LNCaP clone FGC (cell line): ENCODE measurements around the gene ATXN7L1.
A peak's percentile ranks its signal among the peaks of the same experiment; 100 is the strongest.

Source experiments
- DNase-seq: peaks from one replicate; pipeline ENCODE4 v3.0.0-alpha.2; 2011; ENCODE audit warnings: low read depth
- H3K4me3 ChIP-seq: 2 replicates; pipeline ENCODE4 v1.5.1; 2011; ENCODE audit warnings: mild to moderate bottlenecking, low read depth, low read length, control low read depth
- CTCF ChIP-seq: IDR thresholded peaks from 2 replicates; pipeline ENCODE4 v1.5.1; 2012; ENCODE audit warnings: mild to moderate bottlenecking; ENCODE audit not compliant: control insufficient read depth, insufficient read depth; ENCODE audit errors: extremely low read depth

The ATXN7L1 gene

GRCh38 chr7:105875505-105875904 lies 894 bp downstream of the ATXN7L1 start:
- TF ChIP-seq CTCF: no peak
- DNase-seq: no peak

GRCh38 chr7:105874055-105874454 lies 2.3 kb downstream of the ATXN7L1 start:
- H3K4me3 ChIP-seq: no peak overlapping the region
- DNase-seq: no peak
- no peak for TF ChIP-seq CTCF

More at GRCh38 chr7:105875505-105875904, 894 bp downstream of the ATXN7L1 start:
- H3K4me3 ChIP-seq: peak overlapping the region; percentile 70

GRCh38 chr7:105872491-105872890 lies 3.9 kb downstream of the ATXN7L1 start:
- no peak for TF ChIP-seq CTCF
- no peak for DNase-seq
- H3K4me3 ChIP-seq: no peak overlapping the region

- no peak overlapping the region for H3K4me3 ChIP-seq
- no peak for TF ChIP-seq CTCF
- no peak for DNase-seq
Measured at GRCh38 chr7:105871142-105871541, 5.3 kb downstream of the ATXN7L1 start.

- DNase-seq: no peak
- no peak overlapping the region for H3K4me3 ChIP-seq
- TF ChIP-seq CTCF: no peak
Measured at GRCh38 chr7:105866102-105866801, 10.1 kb downstream of the ATXN7L1 start.

- TF ChIP-seq CTCF: no peak
Measured at GRCh38 chr7:105863876-105864275, 12.5 kb downstream of the ATXN7L1 start.

GRCh38 chr7:105862770-105863169 lies 13.6 kb downstream of the ATXN7L1 start:
- H3K4me3 ChIP-seq: no peak overlapping the region
- no peak for DNase-seq
- no peak for TF ChIP-seq CTCF

More at GRCh38 chr7:105863876-105864275, 12.5 kb downstream of the ATXN7L1 start:
- no peak overlapping the region for H3K4me3 ChIP-seq
- DNase-seq: no peak
